HG03575 (cell line): ENCODE results near the gene COG4.
"Not testable (repeated sequence)": the region's sequence is repeated elsewhere in the genome, so short reads cannot be mapped to it uniquely, and the experiment has no call there.

Experiments used
- ATAC-seq: cut with Tn5 transposase; IDR thresholded peaks from one replicate; pipeline ENCODE4 v1.9.1; 2021; ENCODE audit not compliant: unreplicated experiment, insufficient number of reproducible peaks, low FRiP score; ENCODE audit errors: extremely low read depth

Gene COG4

GRCh38 chr16:70523076-70523742 lies at the start of gene COG4:
Gene COG4 (minus strand): TSS chr16:70523554. CDS start chr16:70523543, 11 bp downstream.
- no peak for ATAC-seq

- ATAC-seq = no peak
Observed at GRCh38 chr16:70572926-70573270, 49.5 kb upstream of the COG4 start.

GRCh38 chr16:70572050-70572925 lies 48.9 kb upstream of the COG4 start:
- no peak for ATAC-seq

GRCh38 chr16:70571623-70572022 lies 48.3 kb upstream of the COG4 start:
- ATAC-seq = no peak

GRCh38 chr16:70570967-70571570 lies 47.7 kb upstream of the COG4 start:
- ATAC-seq = no peak

- ATAC-seq = no peak
Observed at GRCh38 chr16:70569752-70570151, 46.4 kb upstream of the COG4 start.

- no peak for ATAC-seq
Observed at GRCh38 chr16:70568601-70569237, 45.4 kb upstream of the COG4 start.

- no peak for ATAC-seq
Observed at GRCh38 chr16:70565053-70565452, 41.7 kb upstream of the COG4 start.

- ATAC-seq = no peak
Observed at GRCh38 chr16:70563636-70564035, 40.3 kb upstream of the COG4 start.

GRCh38 chr16:70561623-70562022 lies 38.3 kb upstream of the COG4 start:
- no peak for ATAC-seq

- no peak for ATAC-seq
Observed at GRCh38 chr16:70556063-70556462, 32.7 kb upstream of the COG4 start.

GRCh38 chr16:70553645-70554044 lies 30.3 kb upstream of the COG4 start:
- ATAC-seq = no peak

- no peak for ATAC-seq
Observed at GRCh38 chr16:70552675-70553074, 29.3 kb upstream of the COG4 start.

- no peak for ATAC-seq
Observed at GRCh38 chr16:70551788-70552187, 28.4 kb upstream of the COG4 start.

GRCh38 chr16:70550082-70550481 lies 26.7 kb upstream of the COG4 start:
- no peak for ATAC-seq

- no peak for ATAC-seq
Observed at GRCh38 chr16:70548936-70549335, 25.6 kb upstream of the COG4 start.

- ATAC-seq = no peak
Observed at GRCh38 chr16:70544548-70544947, 21.2 kb upstream of the COG4 start.

- ATAC-seq = no peak
Observed at GRCh38 chr16:70540994-70541393, 17.6 kb upstream of the COG4 start.

- no peak for ATAC-seq
Observed at GRCh38 chr16:70534971-70535370, 11.6 kb upstream of the COG4 start.

- not testable (repeated sequence) for ATAC-seq
Observed at GRCh38 chr16:70529954-70530353, 6.6 kb upstream of the COG4 start.
